RWPE1 (cell line): ENCODE data around the gene ADORA1.

Experiments
- CTCF ChIA-PET: fragments of 350-600 bp; sonication (Branson Sonifier 250); formaldehyde crosslinking; extraction: SDS; loops from one replicate; lab custom pipeline; 2021; lab: Yijun Ruan, JAX
- POLR2A ChIA-PET: fragments of 400-600 bp; formaldehyde crosslinking; extraction: SDS; loops from one replicate; lab custom pipeline; 2020; ENCODE audit warnings: antibody characterized with exemption; ENCODE audit not compliant: low non-redundant PET; lab: Yijun Ruan, JAX
- DNase-seq: peaks from one replicate; pipeline ENCODE4 v3.0.0; 2012; ENCODE audit warnings: low spot score
- H3K27ac ChIP-seq: fragments of 450-650 bp; 2 replicates; pipeline ENCODE4 v1.5.1; 2017
- CTCF ChIP-seq: fragments of 450-650 bp; conservative IDR thresholded peaks from 2 replicates; pipeline ENCODE4 v1.5.1; 2017; ENCODE audit warnings: low read depth, mild to moderate bottlenecking

Gene ADORA1

GRCh38 chr1:203151362-203152157, 24.0 kb downstream of the ADORA1 start:
- H3K27ac ChIP-seq: peak overlapping the region; percentile 69
- no peak for DNase-seq
- ChIA-PET CTCF (interaction anchor here (1.0 to 1.9 kb wide), 6 partner anchors 15 to 115 kb away, joined by 3 to 12 read pairs (median 4); no protein-coding TSS in a partner anchor), POLR2A (no interaction called here)
- TF ChIP-seq CTCF: no peak

- CTCF ChIA-PET: interaction anchor here (0.7 to 1.9 kb wide), 5 partner anchors 20 to 515 kb away, joined by 3 to 12 read pairs (median 3); no protein-coding TSS in a partner anchor
- POLR2A ChIA-PET: interaction anchor here (0.5 kb wide), 1 partner anchor 58 kb away, joined by 5 read pairs; no protein-coding TSS in a partner anchor
- no peak for TF ChIP-seq CTCF
- peak overlapping the region; percentile 69 for H3K27ac ChIP-seq
- DNase-seq: peak; percentile 90
Observed at GRCh38 chr1:203152158-203153034, 24.9 kb downstream of the ADORA1 start.

- H3K27ac ChIP-seq: peak overlapping the region; percentile 69
- POLR2A ChIA-PET: interaction anchor here (0.5 kb wide), 1 partner anchor 59 kb away, joined by 5 read pairs; no protein-coding TSS in a partner anchor
- TF ChIP-seq CTCF: no peak
- DNase-seq: no peak
- CTCF ChIA-PET: interaction anchor here (0.8 to 1.9 kb wide), 5 partner anchors 19 to 514 kb away, joined by 3 to 10 read pairs (median 5); no protein-coding TSS in a partner anchor
Observed at GRCh38 chr1:203153051-203153988, 25.8 kb downstream of the ADORA1 start.

- no peak for TF ChIP-seq CTCF
- peak overlapping the region; percentile 69 for H3K27ac ChIP-seq
- ChIA-PET POLR2A (no interaction called here), CTCF (interaction anchor here (0.8 to 1.9 kb wide), 5 partner anchors 18 to 115 kb away, joined by 4 to 10 read pairs (median 7); no protein-coding TSS in a partner anchor)
- DNase-seq: peak; percentile 84
Observed at GRCh38 chr1:203153989-203154821, 26.7 kb downstream of the ADORA1 start.

- H3K27ac ChIP-seq: no peak overlapping the region
- no peak for TF ChIP-seq CTCF
- no peak for DNase-seq
- ChIA-PET POLR2A (no interaction called here), CTCF (no interaction called here)
Observed at GRCh38 chr1:203156280-203156679, 28.8 kb downstream of the ADORA1 start.
